DND-41 (cell line): ENCODE results near the gene PGLYRP1.

Source experiments
- ATAC-seq: fragments of 200-7000 bp; cut with Tn5 transposase; 3 replicates; pipeline ENCODE4 v1.9.1; 2021; ENCODE audit warnings: low read depth; ENCODE audit not compliant: insufficient read depth
- DNase-seq: peaks from one replicate; pipeline ENCODE4 v3.0.0-alpha.2; 2020
- H2AFZ ChIP-seq: 2 replicates; pipeline ENCODE4 v1.6.0; 2012; ENCODE audit warnings: low read depth, low read length
- H3K27ac ChIP-seq: 2 replicates; pipeline ENCODE4 v1.5.1; 2012; ENCODE audit warnings: low read length, inconsistent platforms
- H3K27me3 ChIP-seq: fragments of 200-600 bp; sonication (generic); 2 replicates; pipeline ENCODE4 v1.6.0; 2012; ENCODE audit warnings: low read length, mild to moderate bottlenecking, inconsistent platforms; ENCODE audit not compliant: insufficient read depth, poor library complexity
- H3K36me3 ChIP-seq: 2 replicates; pipeline ENCODE4 v1.5.1; 2012; ENCODE audit warnings: low read length, inconsistent platforms; ENCODE audit not compliant: insufficient read depth
- H3K4me1 ChIP-seq: 2 replicates; pipeline ENCODE4 v1.5.1; 2012; ENCODE audit warnings: mild to moderate bottlenecking, low read length; ENCODE audit not compliant: insufficient read depth
- H3K4me2 ChIP-seq: 2 replicates; pipeline ENCODE4 v1.6.0; 2012; ENCODE audit warnings: mild to moderate bottlenecking, moderate library complexity, low read length, inconsistent platforms; ENCODE audit not compliant: insufficient read depth
- H3K4me3 ChIP-seq, 2 experiments: fragments of 200-600 bp in 1 of 2; shearing (Covaris generic) in 1 of 2; 2 replicates each; pipeline ENCODE4 v1.5.1; 2012 to 2016; ENCODE audit warnings: inconsistent platforms in 2 of 2, low read length in 2 of 2, mild to moderate bottlenecking in 2 of 2, low read depth in 1 of 2, moderate library complexity in 1 of 2
- H3K79me2 ChIP-seq: 2 replicates; pipeline ENCODE4 v1.6.0; 2012; ENCODE audit warnings: low read length, inconsistent platforms; ENCODE audit not compliant: insufficient read depth
- H3K9ac ChIP-seq: 2 replicates; pipeline ENCODE4 v1.6.0; 2012; ENCODE audit warnings: low read depth, mild to moderate bottlenecking, inconsistent platforms, low read length, moderate library complexity
- H3K9me3 ChIP-seq: 2 replicates; pipeline ENCODE4 v1.5.1; 2012; ENCODE audit warnings: low read length, moderate library complexity, mild to moderate bottlenecking, inconsistent platforms; ENCODE audit not compliant: insufficient read depth, severe bottlenecking
- H4K20me1 ChIP-seq: 2 replicates; pipeline ENCODE4 v1.6.0; 2012; ENCODE audit warnings: low read length; ENCODE audit not compliant: insufficient read depth
- EZH2 ChIP-seq: IDR thresholded peaks from 3 replicates; pipeline ENCODE4 v1.6.1; 2012; ENCODE audit warnings: borderline replicate concordance, low read depth, mild to moderate bottlenecking, moderate library complexity, low read length, inconsistent platforms; ENCODE audit not compliant: severe bottlenecking
- TF ChIP-seq, protein P1 (sequence below): IDR thresholded peaks from 2 replicates; pipeline ENCODE4 v1.5.1; 2012; ENCODE audit warnings: borderline replicate concordance, low read length, moderate library complexity, mild to moderate bottlenecking; ENCODE audit not compliant: poor library complexity, severe bottlenecking; ENCODE audit errors: extremely low read depth

Gene PGLYRP1

GRCh38 chr19:46019270-46019669 lies 3.6 kb downstream of the PGLYRP1 start:
- no peak for TF ChIP-seq EZH2
- TF ChIP-seq, protein P1, sequence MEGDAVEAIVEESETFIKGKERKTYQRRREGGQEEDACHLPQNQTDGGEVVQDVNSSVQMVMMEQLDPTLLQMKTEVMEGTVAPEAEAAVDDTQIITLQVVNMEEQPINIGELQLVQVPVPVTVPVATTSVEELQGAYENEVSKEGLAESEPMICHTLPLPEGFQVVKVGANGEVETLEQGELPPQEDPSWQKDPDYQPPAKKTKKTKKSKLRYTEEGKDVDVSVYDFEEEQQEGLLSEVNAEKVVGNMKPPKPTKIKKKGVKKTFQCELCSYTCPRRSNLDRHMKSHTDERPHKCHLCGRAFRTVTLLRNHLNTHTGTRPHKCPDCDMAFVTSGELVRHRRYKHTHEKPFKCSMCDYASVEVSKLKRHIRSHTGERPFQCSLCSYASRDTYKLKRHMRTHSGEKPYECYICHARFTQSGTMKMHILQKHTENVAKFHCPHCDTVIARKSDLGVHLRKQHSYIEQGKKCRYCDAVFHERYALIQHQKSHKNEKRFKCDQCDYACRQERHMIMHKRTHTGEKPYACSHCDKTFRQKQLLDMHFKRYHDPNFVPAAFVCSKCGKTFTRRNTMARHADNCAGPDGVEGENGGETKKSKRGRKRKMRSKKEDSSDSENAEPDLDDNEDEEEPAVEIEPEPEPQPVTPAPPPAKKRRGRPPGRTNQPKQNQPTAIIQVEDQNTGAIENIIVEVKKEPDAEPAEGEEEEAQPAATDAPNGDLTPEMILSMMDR, result no peak
- no peak for ATAC-seq

GRCh38 chr19:46018729-46019251 lies 4.1 kb downstream of the PGLYRP1 start:
- no peak for ATAC-seq
- no peaks in the 10 kb centered on the region for H3K79me2 ChIP-seq
- no peak overlapping the region for H3K9ac ChIP-seq
- no peak overlapping the region for H3K27ac ChIP-seq
- DNase-seq, result no peak
- TF ChIP-seq, protein P1, result no peak
- TF ChIP-seq EZH2, result no peak
- H3K4me1 ChIP-seq, result no peaks in the 10 kb centered on the region
- H3K4me2 ChIP-seq, result no peak overlapping the region
- H4K20me1 ChIP-seq, result no peaks in the 10 kb centered on the region; the same call in 1 of the 2 replicates
- H2AFZ ChIP-seq, result no peak overlapping the region
- H3K9me3 ChIP-seq, result no peaks in the 10 kb centered on the region
- no peak overlapping the region for H3K4me3 ChIP-seq
- no peaks in the 10 kb centered on the region for H3K27me3 ChIP-seq
- H3K36me3 ChIP-seq, result peaks cover 23% of the 10 kb centered on the region

More at GRCh38 chr19:46019270-46019669, 3.6 kb downstream of the PGLYRP1 start:
- no peaks in the 10 kb centered on the region for H3K9me3 ChIP-seq
- H3K36me3 ChIP-seq, result peaks cover 23% of the 10 kb centered on the region
- H3K27ac ChIP-seq, result no peak overlapping the region
- H3K4me2 ChIP-seq, result no peak overlapping the region
- H3K4me3 ChIP-seq, result no peak overlapping the region
- H4K20me1 ChIP-seq, result no peaks in the 10 kb centered on the region; the same call in 1 of the 2 replicates
- H3K27me3 ChIP-seq, result no peaks in the 10 kb centered on the region
- H3K79me2 ChIP-seq, result no peaks in the 10 kb centered on the region
- no peaks in the 10 kb centered on the region for H3K4me1 ChIP-seq
- no peak overlapping the region for H2AFZ ChIP-seq
- no peak overlapping the region for H3K9ac ChIP-seq
- DNase-seq, result no peak

- H4K20me1 ChIP-seq, result no peaks in the 10 kb centered on the region; the same call in 1 of the 2 replicates
- DNase-seq, result no peak
These were observed 4.8 kb downstream of the PGLYRP1 start for GRCh38 chr19:46017874-46018675.

More at GRCh38 chr19:46017874-46018675, 4.8 kb downstream of the PGLYRP1 start:
- TF ChIP-seq, protein P1, result no peak
- TF ChIP-seq EZH2, result no peak
- Histone ChIP-seq H3K79me2 (no peaks in the 10 kb centered on the region), H3K27me3 (no peaks in the 10 kb centered on the region), H3K9ac (no peak overlapping the region), H3K4me1 (no peaks in the 10 kb centered on the region), H3K36me3 (peaks cover 23% of the 10 kb centered on the region), H2AFZ (no peak overlapping the region), H3K9me3 (no peaks in the 10 kb centered on the region), H3K27ac (no peak overlapping the region), H3K4me3 (no peak overlapping the region), H3K4me2 (no peak overlapping the region)
- ATAC-seq, result no peak
